Right lobe of liver (tissue), 4 donors: ENCODE data around the gene LILRA5.

Experiments used
- POLR2A ChIP-seq: fragments of 450-650 bp; IDR thresholded peaks from one replicate; pipeline ENCODE4 v1.6.1; 2017; ENCODE audit warnings: antibody characterized with exemption, mild to moderate bottlenecking
- TF ChIP-seq, protein P1 (sequence below), 4 donors: fragments of 200-600 bp in 3 of 4; fragments of 450-650 bp in 1 of 4; IDR thresholded peaks; one replicate each; pipeline versions ENCODE4 v1.5.1 to v1.8.0; 2016 to 2022; ENCODE audit warnings: antibody characterized with exemption in 4 of 4, mild to moderate bottlenecking in 2 of 4
- donor health status: DM: no; HTN: no; CAD: no.
- donor health status: DM: no; HTN: no; CAD: no.
- donor health status: DM: no; HTN: yes; CAD: no.

DNA sequence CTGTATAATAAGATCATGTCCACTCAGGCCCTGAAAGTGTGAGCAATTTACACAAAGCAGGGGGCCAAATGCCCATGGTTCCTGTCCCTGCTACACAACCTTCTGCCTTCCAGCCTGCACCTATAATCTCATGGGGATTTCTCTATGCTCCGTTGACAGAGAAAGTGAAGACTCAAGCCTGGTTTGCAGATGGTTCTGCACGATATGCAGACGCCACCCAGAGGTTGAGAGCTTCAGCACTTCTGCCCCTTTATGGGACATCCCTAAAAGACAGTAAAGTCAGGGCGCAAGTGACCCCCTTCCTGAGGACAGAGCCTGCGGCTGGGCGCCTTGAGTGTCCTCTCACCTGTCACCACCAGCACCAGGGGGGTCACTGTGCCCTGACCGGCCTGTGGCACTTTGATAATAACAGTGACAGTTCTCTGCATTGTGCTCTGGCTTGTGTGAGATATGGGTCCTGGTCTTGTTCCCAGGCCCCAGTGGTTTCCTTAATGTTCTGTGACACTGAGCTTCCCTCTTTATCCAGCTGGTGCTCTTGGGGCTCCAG lies 15.1 kb downstream of the LILRA5 start:
- TF ChIP-seq, protein P1, sequence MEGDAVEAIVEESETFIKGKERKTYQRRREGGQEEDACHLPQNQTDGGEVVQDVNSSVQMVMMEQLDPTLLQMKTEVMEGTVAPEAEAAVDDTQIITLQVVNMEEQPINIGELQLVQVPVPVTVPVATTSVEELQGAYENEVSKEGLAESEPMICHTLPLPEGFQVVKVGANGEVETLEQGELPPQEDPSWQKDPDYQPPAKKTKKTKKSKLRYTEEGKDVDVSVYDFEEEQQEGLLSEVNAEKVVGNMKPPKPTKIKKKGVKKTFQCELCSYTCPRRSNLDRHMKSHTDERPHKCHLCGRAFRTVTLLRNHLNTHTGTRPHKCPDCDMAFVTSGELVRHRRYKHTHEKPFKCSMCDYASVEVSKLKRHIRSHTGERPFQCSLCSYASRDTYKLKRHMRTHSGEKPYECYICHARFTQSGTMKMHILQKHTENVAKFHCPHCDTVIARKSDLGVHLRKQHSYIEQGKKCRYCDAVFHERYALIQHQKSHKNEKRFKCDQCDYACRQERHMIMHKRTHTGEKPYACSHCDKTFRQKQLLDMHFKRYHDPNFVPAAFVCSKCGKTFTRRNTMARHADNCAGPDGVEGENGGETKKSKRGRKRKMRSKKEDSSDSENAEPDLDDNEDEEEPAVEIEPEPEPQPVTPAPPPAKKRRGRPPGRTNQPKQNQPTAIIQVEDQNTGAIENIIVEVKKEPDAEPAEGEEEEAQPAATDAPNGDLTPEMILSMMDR (IDR thresholded peaks at IDR 0.05): no peak
- no peak for TF ChIP-seq POLR2A
